Measurements from ENCODE around the gene JKAMP. TPM values are rescaled to one million over a fixed set of nuclear protein-coding genes. Genes with fewer than 3 reads are reported as not detected.
"Not testable (repeated sequence)": the region's sequence is repeated elsewhere in the genome, so short reads cannot be mapped to it uniquely, and the experiment has no call there.

The JKAMP gene
- 10 to 100 TPM; 31.1 to 31.5 TPM for total RNA-seq

GRCh38 chr14:59483819-59484638 lies at the start of gene JKAMP, which contains the start of gene L3HYPDH:
TSS of gene JKAMP (plus strand) at chr14:59484517. CDS start at chr14:59484590, 73 bp downstream.
TSS of gene L3HYPDH (minus strand) at chr14:59484408. CDS start at chr14:59484316, 92 bp downstream.
- peak within 1 kb of the TSS; percentile 94 for H3K4me3 Mint-ChIP-seq
- H3K27ac Mint-ChIP-seq, result peak within 1 kb of the TSS; percentile 88
- H3K4me1 Mint-ChIP-seq, result peaks cover 67% of the 10 kb centered on the region
- no peaks in the 10 kb centered on the region for H3K9me3 Mint-ChIP-seq
- ChIA-PET POLR2A (interaction anchor here (0.6 to 2.6 kb wide), 16 partner anchors 10 to 1186 kb away, joined by 3 to 19 read pairs (median 5); partner anchors contain the start of genes ARID4A, DAAM1, GPR135 and KIAA0586), CTCF (interaction anchor here (0.9 to 1.7 kb wide), 7 partner anchors 8 to 92 kb away, joined by 3 to 9 read pairs (median 5); no protein-coding TSS in a partner anchor)
- DNase-seq, result peak; percentile 97
- H3K27me3 Mint-ChIP-seq, result no peaks in the 10 kb centered on the region
- peaks cover 13% of the 10 kb centered on the region for H3K36me3 Mint-ChIP-seq (ENCODE audit: low read depth)

GRCh38 chr14:59435101-59435500 lies 49.2 kb upstream of the JKAMP start:
- H3K4me3 Mint-ChIP-seq, result no peak overlapping the region
- CTCF ChIA-PET, result no interaction called here
- H3K9me3 Mint-ChIP-seq, result no peaks in the 10 kb centered on the region
- no peaks in the 10 kb centered on the region for H3K4me1 Mint-ChIP-seq
- POLR2A ChIA-PET, result no interaction called here
- H3K36me3 Mint-ChIP-seq (ENCODE audit: low read depth), result no peaks in the 10 kb centered on the region
- H3K27me3 Mint-ChIP-seq, result no peaks in the 10 kb centered on the region
- no peak for DNase-seq
- no peak overlapping the region for H3K27ac Mint-ChIP-seq

- H3K27me3 Mint-ChIP-seq, result no peaks in the 10 kb centered on the region
- no peaks in the 10 kb centered on the region for H3K9me3 Mint-ChIP-seq
- no peak overlapping the region for H3K4me3 Mint-ChIP-seq
- no peaks in the 10 kb centered on the region for H3K36me3 Mint-ChIP-seq (ENCODE audit: low read depth)
- H3K4me1 Mint-ChIP-seq, result no peaks in the 10 kb centered on the region
- DNase-seq, result no peak
- ChIA-PET CTCF (interaction anchor here (1.0 kb wide), 1 partner anchor 8 kb away, joined by 3 read pairs; no protein-coding TSS in a partner anchor), POLR2A (no interaction called here)
- H3K27ac Mint-ChIP-seq, result no peak overlapping the region
Observed at GRCh38 chr14:59435987-59436386, 48.3 kb upstream of the JKAMP start.

- Mint-ChIP-seq H3K9me3 (no peaks in the 10 kb centered on the region), H3K4me1 (no peaks in the 10 kb centered on the region), H3K36me3 (ENCODE audit: low read depth) (no peaks in the 10 kb centered on the region), H3K27ac (no peak overlapping the region), H3K27me3 (no peaks in the 10 kb centered on the region), H3K4me3 (no peak overlapping the region)
- DNase-seq, result no peak
- ChIA-PET POLR2A (no interaction called here), CTCF (no interaction called here)
Observed at GRCh38 chr14:59438195-59438647, 46.1 kb upstream of the JKAMP start.

GRCh38 chr14:59439256-59439965 lies 44.9 kb upstream of the JKAMP start:
- H3K27ac Mint-ChIP-seq, result no peak overlapping the region
- no peaks in the 10 kb centered on the region for H3K36me3 Mint-ChIP-seq (ENCODE audit: low read depth)
- CTCF ChIA-PET, result interaction anchor here (0.9 to 1.5 kb wide), 2 partner anchors 10 to 137 kb away, joined by 3 read pairs; partner anchors contain the start of gene CCDC175
- H3K4me1 Mint-ChIP-seq, result no peaks in the 10 kb centered on the region
- POLR2A ChIA-PET, result no interaction called here
- no peak for DNase-seq
- no peaks in the 10 kb centered on the region for H3K27me3 Mint-ChIP-seq
- H3K4me3 Mint-ChIP-seq, result no peak overlapping the region
- H3K9me3 Mint-ChIP-seq, result no peaks in the 10 kb centered on the region

- H3K27me3 Mint-ChIP-seq; H3K4me1 Mint-ChIP-seq; POLR2A ChIA-PET; CTCF ChIA-PET; H3K36me3 Mint-ChIP-seq (ENCODE audit: low read depth); H3K9me3 Mint-ChIP-seq; H3K27ac Mint-ChIP-seq; DNase-seq; H3K4me3 Mint-ChIP-seq: not testable (repeated sequence)
Observed at GRCh38 chr14:59448673-59449072, 35.6 kb upstream of the JKAMP start.

GRCh38 chr14:59450716-59451115 lies 33.6 kb upstream of the JKAMP start:
- no peaks in the 10 kb centered on the region for H3K27me3 Mint-ChIP-seq

GRCh38 chr14:59451849-59452248 lies 32.5 kb upstream of the JKAMP start:
- POLR2A ChIA-PET, result no interaction called here
- Mint-ChIP-seq H3K4me1 (no peaks in the 10 kb centered on the region), H3K9me3 (no peaks in the 10 kb centered on the region), H3K4me3 (no peak overlapping the region), H3K27ac (no peak overlapping the region), H3K36me3 (ENCODE audit: low read depth) (no peaks in the 10 kb centered on the region), H3K27me3 (no peaks in the 10 kb centered on the region)
- DNase-seq, result no peak
- CTCF ChIA-PET, result interaction anchor here (1.2 kb wide), 1 partner anchor 323 kb away, joined by 3 read pairs; no protein-coding TSS in a partner anchor

More at GRCh38 chr14:59450716-59451115, 33.6 kb upstream of the JKAMP start:
- no peaks in the 10 kb centered on the region for H3K36me3 Mint-ChIP-seq (ENCODE audit: low read depth)
- CTCF ChIA-PET, result no interaction called here
- H3K9me3 Mint-ChIP-seq, result no peaks in the 10 kb centered on the region
- no peaks in the 10 kb centered on the region for H3K4me1 Mint-ChIP-seq
- POLR2A ChIA-PET, result no interaction called here
- no peak for DNase-seq
- H3K27ac Mint-ChIP-seq, result no peak overlapping the region
- H3K4me3 Mint-ChIP-seq, result no peak overlapping the region

GRCh38 chr14:59454139-59454538 lies 30.2 kb upstream of the JKAMP start:
- H3K27ac Mint-ChIP-seq, result no peak overlapping the region
- no peaks in the 10 kb centered on the region for H3K27me3 Mint-ChIP-seq
- H3K36me3 Mint-ChIP-seq (ENCODE audit: low read depth), result no peaks in the 10 kb centered on the region
- H3K4me1 Mint-ChIP-seq, result no peaks in the 10 kb centered on the region
- DNase-seq, result no peak
- POLR2A ChIA-PET, result no interaction called here
- no peak overlapping the region for H3K4me3 Mint-ChIP-seq
- H3K9me3 Mint-ChIP-seq, result no peaks in the 10 kb centered on the region
- CTCF ChIA-PET, result interaction anchor here (2.3 kb wide), 1 partner anchor 10 kb away, joined by 5 read pairs; no protein-coding TSS in a partner anchor

GRCh38 chr14:59455411-59455810 lies 28.9 kb upstream of the JKAMP start:
- no peak overlapping the region for H3K27ac Mint-ChIP-seq
- H3K27me3 Mint-ChIP-seq, result no peaks in the 10 kb centered on the region
- ChIA-PET POLR2A (no interaction called here), CTCF (interaction anchor here (2.3 kb wide), 1 partner anchor 12 kb away, joined by 5 read pairs; no protein-coding TSS in a partner anchor)
- no peak for DNase-seq
- no peak overlapping the region for H3K4me3 Mint-ChIP-seq
- no peaks in the 10 kb centered on the region for H3K9me3 Mint-ChIP-seq
- H3K36me3 Mint-ChIP-seq (ENCODE audit: low read depth), result no peaks in the 10 kb centered on the region
- no peaks in the 10 kb centered on the region for H3K4me1 Mint-ChIP-seq

GRCh38 chr14:59458486-59458885 lies 25.8 kb upstream of the JKAMP start:
- ChIA-PET POLR2A (interaction anchor here (0.9 to 1.3 kb wide), 2 partner anchors 18 to 26 kb away, joined by 3 read pairs; partner anchors contain the start of genes JKAMP and L3HYPDH), CTCF (interaction anchor here (1.4 kb wide), 1 partner anchor 119 kb away, joined by 3 read pairs; no protein-coding TSS in a partner anchor)
- Mint-ChIP-seq H3K4me3 (no peak overlapping the region), H3K9me3 (no peaks in the 10 kb centered on the region), H3K36me3 (ENCODE audit: low read depth) (no peaks in the 10 kb centered on the region), H3K27ac (no peak overlapping the region), H3K4me1 (peaks cover 2% of the 10 kb centered on the region), H3K27me3 (no peaks in the 10 kb centered on the region)
- DNase-seq, result no peak

GRCh38 chr14:59460378-59460777 lies 23.9 kb upstream of the JKAMP start:
- ChIA-PET CTCF (no interaction called here), POLR2A (no interaction called here)
- DNase-seq, result no peak
- Mint-ChIP-seq H3K27me3 (peaks cover 1% of the 10 kb centered on the region), H3K27ac (no peak overlapping the region), H3K4me3 (no peak overlapping the region), H3K36me3 (ENCODE audit: low read depth) (no peaks in the 10 kb centered on the region), H3K9me3 (no peaks in the 10 kb centered on the region), H3K4me1 (peaks cover 9% of the 10 kb centered on the region)

GRCh38 chr14:59461891-59462290 lies 22.4 kb upstream of the JKAMP start:
- CTCF ChIA-PET, result no interaction called here
- Mint-ChIP-seq H3K9me3 (no peaks in the 10 kb centered on the region), H3K4me1 (peaks cover 12% of the 10 kb centered on the region), H3K27me3 (peaks cover 1% of the 10 kb centered on the region), H3K27ac (no peak overlapping the region), H3K36me3 (ENCODE audit: low read depth) (no peaks in the 10 kb centered on the region), H3K4me3 (no peak overlapping the region)
- POLR2A ChIA-PET, result interaction anchor here (1.9 kb wide), 1 partner anchor 22 kb away, joined by 9 read pairs; the partner anchor contains the start of genes JKAMP and L3HYPDH
- no peak for DNase-seq

Data from activated CD4-positive, alpha-beta memory T cell treated with anti-CD3 and anti-CD28 coated beads, Interleukin-2, amount 10 ng/mL, durations not matched to agents 7 days and 5 days (primary cell).